ENCODE measurements around the gene EPHA3. TPM values are rescaled to one million over a fixed set of nuclear protein-coding genes. Genes with fewer than 3 reads are reported as not detected.

Gene EPHA3
- total RNA-seq, 1 donor: 6.1 TPM

- no peak for TF ChIP-seq CTCF (IDR thresholded peaks at IDR 0.05; ENCODE audit: insufficient read depth, low read length)
- DNase-seq (ENCODE audit: low read depth): no peak
- no peak overlapping the region for H3K4me3 ChIP-seq (ENCODE audit: low read depth, low read length)
These were observed 30.6 kb downstream of the EPHA3 start for GRCh38 chr3:89138048-89138447.

GRCh38 chr3:89139870-89140269 is 32.4 kb downstream of the EPHA3 start:
- no peak for TF ChIP-seq CTCF (IDR thresholded peaks at IDR 0.05; ENCODE audit: insufficient read depth, low read length)
- no peak overlapping the region for H3K4me3 ChIP-seq (ENCODE audit: low read depth, low read length)
- no peak for DNase-seq (ENCODE audit: low read depth)

GRCh38 chr3:89144080-89144479 is 36.7 kb downstream of the EPHA3 start:
- H3K4me3 ChIP-seq (ENCODE audit: low read depth, low read length): no peak overlapping the region
- no peak for TF ChIP-seq CTCF (IDR thresholded peaks at IDR 0.05; ENCODE audit: insufficient read depth, low read length)
- DNase-seq (ENCODE audit: low read depth): no peak

- no peak overlapping the region for H3K4me3 ChIP-seq (ENCODE audit: low read depth, low read length)
- peak; percentile 81 for DNase-seq (ENCODE audit: low read depth)
- no peak for TF ChIP-seq CTCF (IDR thresholded peaks at IDR 0.05; ENCODE audit: insufficient read depth, low read length)
These were observed 38.6 kb downstream of the EPHA3 start for GRCh38 chr3:89145995-89146394.

GRCh38 chr3:89154416-89154815 is 47.0 kb downstream of the EPHA3 start:
- TF ChIP-seq CTCF (IDR thresholded peaks at IDR 0.05; ENCODE audit: insufficient read depth, low read length): no peak
- no peak for DNase-seq (ENCODE audit: low read depth)

GRCh38 chr3:89155811-89156210 is 48.4 kb downstream of the EPHA3 start:
- H3K4me3 ChIP-seq (ENCODE audit: low read depth, low read length): no peak overlapping the region
- no peak for TF ChIP-seq CTCF (IDR thresholded peaks at IDR 0.05; ENCODE audit: insufficient read depth, low read length)
- DNase-seq (ENCODE audit: low read depth): no peak

More at GRCh38 chr3:89154416-89154815, 47.0 kb downstream of the EPHA3 start:
- no peak overlapping the region for H3K4me3 ChIP-seq (ENCODE audit: low read depth, low read length)

- DNase-seq (ENCODE audit: low read depth): no peak
- H3K4me3 ChIP-seq (ENCODE audit: low read depth, low read length): no peak overlapping the region
- TF ChIP-seq CTCF (IDR thresholded peaks at IDR 0.05; ENCODE audit: insufficient read depth, low read length): no peak
These were observed 50.2 kb downstream of the EPHA3 start for GRCh38 chr3:89157575-89157974.
